SU-DHL-6 (cell line): ENCODE data around the gene DHRS13.

Source experiments
- H2AFZ ChIP-seq: fragments of 200-600 bp; sonication (generic); 2 replicates; pipeline ENCODE4 v1.6.1; 2014; ENCODE audit warnings: low read depth, mild to moderate bottlenecking, moderate library complexity, mixed read lengths, antibody characterized with exemption, low read length; ENCODE audit not compliant: severe bottlenecking
- H3F3A ChIP-seq: fragments of 200-600 bp; shearing (Covaris generic); 2 replicates; pipeline ENCODE4 v1.6.0; 2016; ENCODE audit warnings: antibody characterized with exemption, mild to moderate bottlenecking; ENCODE audit not compliant: insufficient read depth
- H3K27ac ChIP-seq: fragments of 200-600 bp; sonication (generic); 2 replicates; pipeline ENCODE4 v1.5.1; 2016; ENCODE audit warnings: low read depth, mild to moderate bottlenecking, low read length, moderate library complexity, mixed read lengths
- H3K27me3 ChIP-seq: fragments of 200-600 bp; sonication (generic), shearing (Covaris generic); 2 replicates; pipeline ENCODE4 v1.6.0; 2014; ENCODE audit warnings: mild to moderate bottlenecking, low read length
- H3K36me3 ChIP-seq: fragments of 200-600 bp; sonication (generic); 2 replicates; pipeline ENCODE4 v1.6.1; 2014; ENCODE audit warnings: mild to moderate bottlenecking, low read length, mixed read lengths
- H3K4me2 ChIP-seq: fragments of 300-600, 200-600 bp; shearing (Covaris generic), sonication (generic); 2 replicates; pipeline ENCODE4 v1.6.0; 2014; ENCODE audit warnings: low read length, low read depth, mild to moderate bottlenecking; ENCODE audit not compliant: poor library complexity, severe bottlenecking
- H3K4me3 ChIP-seq: fragments of 200-600 bp; sonication (generic); 2 replicates; pipeline ENCODE4 v1.5.1; 2014; ENCODE audit warnings: antibody characterized with exemption, low read length, mild to moderate bottlenecking, mixed read lengths; ENCODE audit not compliant: insufficient read depth, poor library complexity, severe bottlenecking
- H3K79me2 ChIP-seq: fragments of 200-600 bp; sonication (generic); 2 replicates; pipeline ENCODE4 v1.6.1; 2014; ENCODE audit warnings: mild to moderate bottlenecking, low read length, moderate library complexity; ENCODE audit not compliant: insufficient read depth
- H3K9ac ChIP-seq: fragments of 200-600 bp; sonication (generic); 2 replicates; pipeline ENCODE4 v1.7.0; 2014; ENCODE audit warnings: mild to moderate bottlenecking, low read length
- H3K9me2 ChIP-seq: fragments of 200-600 bp; sonication (generic); replicated peaks from 2 replicates; pipeline ENCODE4 v1.6.1; 2014; ENCODE audit warnings: low read length; ENCODE audit not compliant: insufficient read depth
- H3K9me3 ChIP-seq: fragments of 200-600 bp; sonication (generic); 2 replicates; pipeline ENCODE4 v1.6.1; 2014; ENCODE audit warnings: low read length, mixed read lengths; ENCODE audit not compliant: insufficient read depth
- H4K20me1 ChIP-seq: fragments of 200-600 bp; sonication (generic); 2 replicates; pipeline ENCODE4 v1.6.1; 2014; ENCODE audit warnings: low read depth, mild to moderate bottlenecking, antibody characterized with exemption, low read length, moderate library complexity, mixed read lengths
- CTCF ChIP-seq: fragments of 200-600 bp; sonication (generic); IDR thresholded peaks from one replicate; pipeline ENCODE4 v1.5.1; 2017; ENCODE audit warnings: antibody characterized with exemption, mild to moderate bottlenecking, low read length, moderate library complexity; ENCODE audit not compliant: insufficient read depth, poor library complexity, severe bottlenecking
- EZH2phosphoT487 ChIP-seq: fragments of 200-600 bp; sonication (generic), shearing (Covaris generic); conservative IDR thresholded peaks from 2 replicates; pipeline ENCODE4 v1.6.1; 2018; ENCODE audit warnings: mild to moderate bottlenecking, antibody characterized with exemption, low read length, moderate library complexity, mixed read lengths

Gene DHRS13

GRCh38 chr17:28910534-28910933 is 7.7 kb upstream of the DHRS13 start:
- H3K27ac ChIP-seq: no peak overlapping the region
- H3K4me2 ChIP-seq: no peak overlapping the region
- no peaks in the 10 kb centered on the region for H3K9me3 ChIP-seq

GRCh38 chr17:28908640-28909167 is 5.8 kb upstream of the DHRS13 start:
- Histone ChIP-seq H3K4me3 (no peak overlapping the region), H3K9ac (no peak overlapping the region), H3K79me2 (no peaks in the 10 kb centered on the region), H3F3A (peaks cover 20% of the 10 kb centered on the region), H3K9me2 (no peaks in the 10 kb centered on the region), H2AFZ (no peak overlapping the region), H3K9me3 (no peaks in the 10 kb centered on the region), H3K27me3 (no peaks in the 10 kb centered on the region), H4K20me1 (no peaks in the 10 kb centered on the region), H3K27ac (no peak overlapping the region), H3K36me3 (peaks cover 21% of the 10 kb centered on the region; the same call in 1 of the 2 replicates), H3K4me2 (no peak overlapping the region)
- TF ChIP-seq CTCF (no peak), EZH2phosphoT487 (no peak)

More at GRCh38 chr17:28910534-28910933, 7.7 kb upstream of the DHRS13 start:
- no peak overlapping the region for H3K9ac ChIP-seq
- H3F3A ChIP-seq: peaks cover 4% of the 10 kb centered on the region; the same call in 1 of the 2 replicates
- H4K20me1 ChIP-seq: no peaks in the 10 kb centered on the region
- no peak for TF ChIP-seq CTCF
- no peaks in the 10 kb centered on the region for H3K9me2 ChIP-seq
- no peak overlapping the region for H2AFZ ChIP-seq
- peaks cover 31% of the 10 kb centered on the region for H3K36me3 ChIP-seq
- H3K4me3 ChIP-seq: no peak overlapping the region
- H3K27me3 ChIP-seq: no peaks in the 10 kb centered on the region
- H3K79me2 ChIP-seq: 0 out of 2 replicates have a peak, but pooled peaks cover 3% of the 10 kb centered on the region

- no peak overlapping the region for H2AFZ ChIP-seq
- no peaks in the 10 kb centered on the region for H3K9me3 ChIP-seq
- H4K20me1 ChIP-seq: no peaks in the 10 kb centered on the region
- H3K79me2 ChIP-seq: no peaks in the 10 kb centered on the region
- no peak overlapping the region for H3K27ac ChIP-seq
- no peaks in the 10 kb centered on the region for H3K27me3 ChIP-seq
- no peaks in the 10 kb centered on the region for H3K9me2 ChIP-seq
- H3K4me2 ChIP-seq: no peak overlapping the region
- peaks cover 20% of the 10 kb centered on the region for H3F3A ChIP-seq
- no peak for TF ChIP-seq CTCF
- TF ChIP-seq EZH2phosphoT487: no peak
- peaks cover 21% of the 10 kb centered on the region; the same call in 1 of the 2 replicates for H3K36me3 ChIP-seq
- no peak overlapping the region for H3K4me3 ChIP-seq
- H3K9ac ChIP-seq: no peak overlapping the region
These were observed 5.0 kb upstream of the DHRS13 start for GRCh38 chr17:28907709-28908475.
